HepG2 (cell line): ENCODE data around the gene SNAPC3.

ENCODE experiments used
- ZNF746 ChIP-seq: sonication (generic); formaldehyde crosslinking; IDR thresholded peaks from 2 replicates; pipeline ENCODE4 v1.8.0; 2022; ENCODE audit warnings: mild to moderate bottlenecking, missing genetic modification reagents
- TF ChIP-seq, protein P1 (sequence below), 2 experiments: sonication (generic) in 1 of 2; formaldehyde crosslinking in 1 of 2; IDR thresholded peaks; 2 replicates each; pipeline versions ENCODE4 v1.5.1 to v1.6.1; 2011 to 2020; ENCODE audit warnings: borderline replicate concordance in 1 of 2, low read depth in 1 of 2, low read length in 1 of 2, mild to moderate bottlenecking in 1 of 2, missing genetic modification reagents in 1 of 2, moderate library complexity in 1 of 2
- TF ChIP-seq, protein P2 (sequence below): sonication (generic); formaldehyde crosslinking; IDR thresholded peaks from 2 replicates; pipeline ENCODE4 v1.5.1; 2020; ENCODE audit warnings: mild to moderate bottlenecking, missing genetic modification reagents, borderline replicate concordance

DNA sequence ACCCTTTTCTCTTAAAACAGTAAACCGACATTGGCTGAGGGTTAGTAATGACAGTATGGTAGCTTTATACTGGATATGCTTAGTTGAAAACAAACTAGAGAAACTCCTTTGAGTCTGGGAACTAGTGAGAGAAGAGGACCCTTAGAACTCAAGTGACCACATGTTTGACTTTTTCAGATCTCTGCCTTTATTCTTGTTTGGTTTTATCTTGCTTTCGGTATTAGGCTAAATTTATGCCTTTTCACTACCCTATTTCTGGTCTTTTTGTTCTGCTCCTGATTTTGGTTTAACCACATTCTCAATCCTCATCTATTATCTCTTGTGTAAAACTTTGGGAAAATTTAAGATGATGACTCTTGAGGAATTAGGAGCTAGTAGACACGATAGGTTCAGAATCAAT lies 11.0 kb downstream of the SNAPC3 start:
- TF ChIP-seq, protein P1, sequence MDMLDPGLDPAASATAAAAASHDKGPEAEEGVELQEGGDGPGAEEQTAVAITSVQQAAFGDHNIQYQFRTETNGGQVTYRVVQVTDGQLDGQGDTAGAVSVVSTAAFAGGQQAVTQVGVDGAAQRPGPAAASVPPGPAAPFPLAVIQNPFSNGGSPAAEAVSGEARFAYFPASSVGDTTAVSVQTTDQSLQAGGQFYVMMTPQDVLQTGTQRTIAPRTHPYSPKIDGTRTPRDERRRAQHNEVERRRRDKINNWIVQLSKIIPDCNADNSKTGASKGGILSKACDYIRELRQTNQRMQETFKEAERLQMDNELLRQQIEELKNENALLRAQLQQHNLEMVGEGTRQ (IDR thresholded peaks at IDR 0.05; ENCODE audit: low read depth, low read length): no peak
- TF ChIP-seq, protein P1 (CRISPR knock-in tag; IDR thresholded peaks at IDR 0.05; ENCODE audit: borderline replicate concordance): no peak
- TF ChIP-seq ZNF746 (CRISPR knock-in tag): no peak
- TF ChIP-seq, protein P2, sequence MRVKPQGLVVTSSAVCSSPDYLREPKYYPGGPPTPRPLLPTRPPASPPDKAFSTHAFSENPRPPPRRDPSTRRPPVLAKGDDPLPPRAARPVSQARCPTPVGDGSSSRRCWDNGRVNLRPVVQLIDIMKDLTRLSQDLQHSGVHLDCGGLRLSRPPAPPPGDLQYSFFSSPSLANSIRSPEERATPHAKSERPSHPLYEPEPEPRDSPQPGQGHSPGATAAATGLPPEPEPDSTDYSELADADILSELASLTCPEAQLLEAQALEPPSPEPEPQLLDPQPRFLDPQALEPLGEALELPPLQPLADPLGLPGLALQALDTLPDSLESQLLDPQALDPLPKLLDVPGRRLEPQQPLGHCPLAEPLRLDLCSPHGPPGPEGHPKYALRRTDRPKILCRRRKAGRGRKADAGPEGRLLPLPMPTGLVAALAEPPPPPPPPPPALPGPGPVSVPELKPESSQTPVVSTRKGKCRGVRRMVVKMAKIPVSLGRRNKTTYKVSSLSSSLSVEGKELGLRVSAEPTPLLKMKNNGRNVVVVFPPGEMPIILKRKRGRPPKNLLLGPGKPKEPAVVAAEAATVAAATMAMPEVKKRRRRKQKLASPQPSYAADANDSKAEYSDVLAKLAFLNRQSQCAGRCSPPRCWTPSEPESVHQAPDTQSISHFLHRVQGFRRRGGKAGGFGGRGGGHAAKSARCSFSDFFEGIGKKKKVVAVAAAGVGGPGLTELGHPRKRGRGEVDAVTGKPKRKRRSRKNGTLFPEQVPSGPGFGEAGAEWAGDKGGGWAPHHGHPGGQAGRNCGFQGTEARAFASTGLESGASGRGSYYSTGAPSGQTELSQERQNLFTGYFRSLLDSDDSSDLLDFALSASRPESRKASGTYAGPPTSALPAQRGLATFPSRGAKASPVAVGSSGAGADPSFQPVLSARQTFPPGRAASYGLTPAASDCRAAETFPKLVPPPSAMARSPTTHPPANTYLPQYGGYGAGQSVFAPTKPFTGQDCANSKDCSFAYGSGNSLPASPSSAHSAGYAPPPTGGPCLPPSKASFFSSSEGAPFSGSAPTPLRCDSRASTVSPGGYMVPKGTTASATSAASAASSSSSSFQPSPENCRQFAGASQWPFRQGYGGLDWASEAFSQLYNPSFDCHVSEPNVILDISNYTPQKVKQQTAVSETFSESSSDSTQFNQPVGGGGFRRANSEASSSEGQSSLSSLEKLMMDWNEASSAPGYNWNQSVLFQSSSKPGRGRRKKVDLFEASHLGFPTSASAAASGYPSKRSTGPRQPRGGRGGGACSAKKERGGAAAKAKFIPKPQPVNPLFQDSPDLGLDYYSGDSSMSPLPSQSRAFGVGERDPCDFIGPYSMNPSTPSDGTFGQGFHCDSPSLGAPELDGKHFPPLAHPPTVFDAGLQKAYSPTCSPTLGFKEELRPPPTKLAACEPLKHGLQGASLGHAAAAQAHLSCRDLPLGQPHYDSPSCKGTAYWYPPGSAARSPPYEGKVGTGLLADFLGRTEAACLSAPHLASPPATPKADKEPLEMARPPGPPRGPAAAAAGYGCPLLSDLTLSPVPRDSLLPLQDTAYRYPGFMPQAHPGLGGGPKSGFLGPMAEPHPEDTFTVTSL (CRISPR knock-in tag): no peak
